HEK293 (cell line): Measurements from ENCODE around the gene LRRC8D.

Experiments used
- CTCF ChIA-PET: fragments of 350-600 bp; formaldehyde crosslinking; extraction: SDS; loops from one replicate; lab custom pipeline; 2021; ENCODE audit warnings: antibody characterized with exemption; lab: Yijun Ruan, JAX
- POLR2A ChIA-PET: fragments of 300-600 bp; formaldehyde crosslinking; extraction: SDS; loops from one replicate; lab custom pipeline; 2020; ENCODE audit warnings: antibody characterized with exemption, inconsistent platforms; lab: Yijun Ruan, JAX
- H3K27ac ChIP-seq: fragments of 200-500 bp; sonication (Bioruptor generic); 2 replicates; pipeline ENCODE4 v1.5.1; 2014; ENCODE audit warnings: low read depth, low read length, control low read depth, inconsistent platforms; ENCODE audit errors: extremely low read depth
- H3K36me3 ChIP-seq, 2 experiments: fragments of 200-500 bp in 1 of 2; sonication (Bioruptor generic) in 1 of 2; 1 replicate in 1 of 2; 2 replicates in 1 of 2; pipeline ENCODE4 v1.5.1; 2014 to 2017; ENCODE audit warnings: inconsistent platforms in 2 of 2, low read length in 2 of 2; ENCODE audit not compliant: control insufficient read depth in 2 of 2, insufficient read depth in 1 of 2
- H3K4me1 ChIP-seq: fragments of 200-500 bp; sonication (Bioruptor generic); 2 replicates; pipeline ENCODE4 v1.5.1; 2014; ENCODE audit warnings: mild to moderate bottlenecking, low read length, inconsistent platforms; ENCODE audit not compliant: control insufficient read depth, insufficient read depth
- H3K4me3 ChIP-seq: 2 replicates; pipeline ENCODE4 v1.5.1; 2011; ENCODE audit warnings: low read depth, mild to moderate bottlenecking, control low read depth, low read length, moderate library complexity
- H3K9me3 ChIP-seq: fragments of 200-500 bp; sonication (Bioruptor generic); 2 replicates; pipeline ENCODE4 v1.5.1; 2014; ENCODE audit warnings: low read depth, low read length, inconsistent platforms; ENCODE audit not compliant: control insufficient read depth, insufficient read depth
- HOXA7 ChIP-seq: sonication (generic); formaldehyde crosslinking; IDR thresholded peaks from 2 replicates; pipeline ENCODE4 v1.8.1; 2022; ENCODE audit warnings: missing genetic modification reagents, borderline replicate concordance
- KLF1 ChIP-seq: fragments of 450-650 bp; formaldehyde crosslinking; IDR thresholded peaks from 2 replicates; pipeline ENCODE4 v1.5.1; 2016; ENCODE audit warnings: missing biosample characterization, missing genetic modification characterization
- MYNN ChIP-seq: fragments of 450-650 bp; formaldehyde crosslinking; IDR thresholded peaks from 2 replicates; pipeline ENCODE4 v1.5.1; 2016; ENCODE audit warnings: missing biosample characterization, missing genetic modification characterization, borderline replicate concordance
- OVOL3 ChIP-seq: fragments of 450-650 bp; formaldehyde crosslinking; IDR thresholded peaks from 2 replicates; pipeline ENCODE4 v1.5.1; 2016; ENCODE audit warnings: missing biosample characterization, missing genetic modification characterization
- RBAK ChIP-seq: fragments of 450-650 bp; formaldehyde crosslinking; IDR thresholded peaks from 2 replicates; pipeline ENCODE4 v1.5.1; 2016; ENCODE audit warnings: missing biosample characterization, missing genetic modification characterization
- SALL2 ChIP-seq: fragments of 450-650 bp; formaldehyde crosslinking; IDR thresholded peaks from 2 replicates; pipeline ENCODE4 v1.5.0; 2017; ENCODE audit warnings: missing biosample characterization, mild to moderate bottlenecking, missing genetic modification characterization, borderline replicate concordance
- TRIM28 ChIP-seq: IDR thresholded peaks from 2 replicates; pipeline ENCODE4 v1.6.1; 2011; ENCODE audit warnings: low read length, control low read depth, borderline replicate concordance
- ZNF114 ChIP-seq: fragments of 450-650 bp; formaldehyde crosslinking; IDR thresholded peaks from 2 replicates; pipeline ENCODE4 v1.5.0; 2017; ENCODE audit warnings: missing biosample characterization, missing genetic modification characterization
- ZNF133 ChIP-seq: fragments of 450-650 bp; formaldehyde crosslinking; IDR thresholded peaks from 2 replicates; pipeline ENCODE4 v1.5.1; 2016; ENCODE audit warnings: missing biosample characterization, missing genetic modification characterization
- ZNF146 ChIP-seq: fragments of 450-650 bp; formaldehyde crosslinking; IDR thresholded peaks from 2 replicates; pipeline ENCODE4 v1.5.1; 2016; ENCODE audit warnings: missing biosample characterization, missing genetic modification characterization
- ZNF157 ChIP-seq: fragments of 450-650 bp; formaldehyde crosslinking; IDR thresholded peaks from 2 replicates; pipeline ENCODE4 v1.5.1; 2016; ENCODE audit warnings: missing biosample characterization, missing genetic modification characterization
- ZNF184 ChIP-seq: fragments of 450-650 bp; IDR thresholded peaks from 2 replicates; pipeline ENCODE4 v1.5.1; 2018; ENCODE audit warnings: missing biosample characterization, mild to moderate bottlenecking, missing genetic modification characterization
- ZNF2 ChIP-seq: fragments of 450-650 bp; formaldehyde crosslinking; IDR thresholded peaks from 2 replicates; pipeline ENCODE4 v1.5.1; 2016; ENCODE audit warnings: missing biosample characterization, missing genetic modification characterization
- ZNF266 ChIP-seq: fragments of 450-650 bp; formaldehyde crosslinking; IDR thresholded peaks from 2 replicates; pipeline ENCODE4 v1.5.1; 2016; ENCODE audit warnings: missing biosample characterization, missing genetic modification characterization, low read depth
- ZNF274 ChIP-seq, 2 experiments: fragments of 200-500 bp in 1 of 2; fragments of 450-650 bp in 1 of 2; sonication (Bioruptor generic) in 1 of 2; formaldehyde crosslinking in 1 of 2; IDR thresholded peaks; 2 replicates each; pipeline versions ENCODE4 v1.5.1 to v1.6.1; 2014 to 2016; ENCODE audit warnings: borderline replicate concordance in 1 of 2, inconsistent platforms in 1 of 2, low read length in 1 of 2, missing biosample characterization in 1 of 2, missing genetic modification characterization in 1 of 2
- ZNF354C ChIP-seq: fragments of 450-650 bp; formaldehyde crosslinking; IDR thresholded peaks from 2 replicates; pipeline ENCODE4 v1.5.1; 2016; ENCODE audit warnings: missing biosample characterization, missing genetic modification characterization, low read depth, borderline replicate concordance
- ZNF404 ChIP-seq: fragments of 450-650 bp; formaldehyde crosslinking; IDR thresholded peaks from 2 replicates; pipeline ENCODE4 v1.5.1; 2017; ENCODE audit warnings: missing biosample characterization, missing genetic modification characterization
- ZNF473 ChIP-seq: fragments of 450-650 bp; formaldehyde crosslinking; IDR thresholded peaks from 2 replicates; pipeline ENCODE4 v1.5.1; 2017; ENCODE audit warnings: missing biosample characterization, missing genetic modification characterization
- ZNF544 ChIP-seq: fragments of 450-650 bp; formaldehyde crosslinking; IDR thresholded peaks from 2 replicates; pipeline ENCODE4 v1.5.0; 2017; ENCODE audit warnings: missing biosample characterization, missing genetic modification characterization
- ZNF600 ChIP-seq: fragments of 450-650 bp; formaldehyde crosslinking; IDR thresholded peaks from 2 replicates; pipeline ENCODE4 v1.5.1; 2016; ENCODE audit warnings: missing biosample characterization, missing genetic modification characterization
- ZNF626 ChIP-seq: fragments of 450-650 bp; sonication (Bioruptor Pico); formaldehyde crosslinking; IDR thresholded peaks from 2 replicates; pipeline ENCODE4 v1.5.1; 2018; ENCODE audit warnings: missing biosample characterization, missing genetic modification characterization, inconsistent platforms
- ZXDB ChIP-seq: fragments of 450-650 bp; formaldehyde crosslinking; IDR thresholded peaks from 2 replicates; pipeline ENCODE4 v1.5.1; 2016; ENCODE audit warnings: missing biosample characterization, missing genetic modification characterization
- TF ChIP-seq, protein P1 (sequence below): fragments of 450-650 bp; formaldehyde crosslinking; IDR thresholded peaks from 2 replicates; pipeline ENCODE4; 2016; ENCODE audit warnings: missing biosample characterization, missing genetic modification characterization
- TF ChIP-seq, protein P2 (sequence below): fragments of 450-650 bp; formaldehyde crosslinking; IDR thresholded peaks from 2 replicates; pipeline ENCODE4 v1.5.1; 2016; ENCODE audit warnings: missing biosample characterization, missing genetic modification characterization
- TF ChIP-seq, protein P3 (sequence below): fragments of 450-650 bp; formaldehyde crosslinking; IDR thresholded peaks from 2 replicates; pipeline ENCODE4 v1.5.1; 2017; ENCODE audit warnings: missing biosample characterization, missing genetic modification characterization
- TF ChIP-seq, protein P4 (sequence below): fragments of 450-650 bp; formaldehyde crosslinking; IDR thresholded peaks from 2 replicates; pipeline ENCODE4 v1.5.1; 2016; ENCODE audit warnings: missing biosample characterization, missing genetic modification characterization

LRRC8D gene

DNA sequence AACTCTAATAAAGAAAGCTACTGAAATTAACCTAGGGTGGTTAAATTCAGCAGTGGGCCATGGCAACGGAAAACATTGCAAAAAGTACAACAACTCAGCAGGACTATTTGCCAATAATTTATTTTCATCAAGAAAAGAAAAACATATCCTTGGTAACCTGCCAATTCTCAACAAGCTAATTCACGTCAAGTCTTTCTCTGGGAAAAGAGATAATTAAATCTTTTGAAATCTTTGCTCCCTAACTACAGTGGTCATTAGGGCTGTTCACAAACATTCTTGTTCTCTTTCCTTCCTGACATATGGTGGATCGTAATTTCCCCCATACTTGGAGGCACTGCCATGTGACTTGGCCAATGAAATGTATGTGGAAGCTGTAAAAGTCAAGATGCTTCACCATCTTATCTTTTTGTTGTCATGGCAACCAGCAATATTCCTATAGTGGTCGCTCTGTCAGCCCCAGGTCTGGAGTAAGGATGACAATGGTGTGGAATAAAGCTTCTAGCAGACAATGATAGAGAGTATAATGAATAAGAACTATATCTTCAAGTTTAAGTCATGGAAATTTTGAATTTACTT is 144.4 kb downstream of the LRRC8D start (continued):
- TF ChIP-seq ZNF473: no peak
- no peak for TF ChIP-seq OVOL3 (tag by site-specific recombination)
- no peak for TF ChIP-seq ZNF354C (tag by site-specific recombination)
- no peak for TF ChIP-seq ZNF626 (tag by site-specific recombination)
- TF ChIP-seq, protein P1, sequence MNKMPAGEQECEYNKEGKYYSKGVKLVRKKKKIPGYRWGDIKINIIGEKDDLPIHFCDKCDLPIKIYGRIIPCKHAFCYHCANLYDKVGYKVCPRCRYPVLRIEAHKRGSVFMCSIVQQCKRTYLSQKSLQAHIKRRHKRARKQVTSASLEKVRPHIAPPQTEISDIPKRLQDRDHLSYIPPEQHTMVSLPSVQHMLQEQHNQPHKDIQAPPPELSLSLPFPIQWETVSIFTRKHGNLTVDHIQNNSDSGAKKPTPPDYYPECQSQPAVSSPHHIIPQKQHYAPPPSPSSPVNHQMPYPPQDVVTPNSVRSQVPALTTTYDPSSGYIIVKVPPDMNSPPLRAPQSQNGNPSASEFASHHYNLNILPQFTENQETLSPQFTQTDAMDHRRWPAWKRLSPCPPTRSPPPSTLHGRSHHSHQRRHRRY (tag by site-specific recombination): no peak
- 0 out of 2 replicates have a peak, but pooled peaks have one; percentile 52 for TF ChIP-seq MYNN (tag by site-specific recombination)
- no peak for TF ChIP-seq ZNF114
- TF ChIP-seq, protein P2, sequence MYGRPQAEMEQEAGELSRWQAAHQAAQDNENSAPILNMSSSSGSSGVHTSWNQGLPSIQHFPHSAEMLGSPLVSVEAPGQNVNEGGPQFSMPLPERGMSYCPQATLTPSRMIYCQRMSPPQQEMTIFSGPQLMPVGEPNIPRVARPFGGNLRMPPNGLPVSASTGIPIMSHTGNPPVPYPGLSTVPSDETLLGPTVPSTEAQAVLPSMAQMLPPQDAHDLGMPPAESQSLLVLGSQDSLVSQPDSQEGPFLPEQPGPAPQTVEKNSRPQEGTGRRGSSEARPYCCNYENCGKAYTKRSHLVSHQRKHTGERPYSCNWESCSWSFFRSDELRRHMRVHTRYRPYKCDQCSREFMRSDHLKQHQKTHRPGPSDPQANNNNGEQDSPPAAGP: no peak
- TF ChIP-seq, protein P3, sequence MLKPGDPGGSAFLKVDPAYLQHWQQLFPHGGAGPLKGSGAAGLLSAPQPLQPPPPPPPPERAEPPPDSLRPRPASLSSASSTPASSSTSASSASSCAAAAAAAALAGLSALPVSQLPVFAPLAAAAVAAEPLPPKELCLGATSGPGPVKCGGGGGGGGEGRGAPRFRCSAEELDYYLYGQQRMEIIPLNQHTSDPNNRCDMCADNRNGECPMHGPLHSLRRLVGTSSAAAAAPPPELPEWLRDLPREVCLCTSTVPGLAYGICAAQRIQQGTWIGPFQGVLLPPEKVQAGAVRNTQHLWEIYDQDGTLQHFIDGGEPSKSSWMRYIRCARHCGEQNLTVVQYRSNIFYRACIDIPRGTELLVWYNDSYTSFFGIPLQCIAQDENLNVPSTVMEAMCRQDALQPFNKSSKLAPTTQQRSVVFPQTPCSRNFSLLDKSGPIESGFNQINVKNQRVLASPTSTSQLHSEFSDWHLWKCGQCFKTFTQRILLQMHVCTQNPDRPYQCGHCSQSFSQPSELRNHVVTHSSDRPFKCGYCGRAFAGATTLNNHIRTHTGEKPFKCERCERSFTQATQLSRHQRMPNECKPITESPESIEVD: peak; percentile 53
- TF ChIP-seq KLF1 (tag by site-specific recombination): no peak

DNA sequence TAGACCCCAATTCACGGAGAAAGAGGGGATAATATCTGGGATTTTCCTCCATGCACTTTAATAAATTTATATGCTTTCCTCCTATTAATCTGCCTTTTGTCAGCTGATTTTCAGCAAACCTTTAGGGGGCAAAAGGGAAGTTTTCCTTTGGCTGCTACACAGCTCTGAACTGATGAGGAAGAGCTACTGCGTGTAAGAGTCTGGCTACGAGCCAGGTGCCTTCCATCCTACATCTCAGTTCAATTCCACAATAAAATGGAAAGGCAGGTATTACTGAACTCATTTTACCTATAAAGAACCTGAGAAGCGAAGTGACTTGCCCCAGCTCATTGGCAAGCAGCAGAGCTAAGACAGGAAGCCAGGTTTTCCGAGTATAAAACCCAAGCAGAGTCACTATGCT is 145.8 kb downstream of the LRRC8D start:
- CTCF ChIA-PET: no interaction called here
- POLR2A ChIA-PET: interaction anchor here (0.6 kb wide), 1 partner anchor 16 kb away, joined by 3 read pairs; no protein-coding TSS in a partner anchor

DNA sequence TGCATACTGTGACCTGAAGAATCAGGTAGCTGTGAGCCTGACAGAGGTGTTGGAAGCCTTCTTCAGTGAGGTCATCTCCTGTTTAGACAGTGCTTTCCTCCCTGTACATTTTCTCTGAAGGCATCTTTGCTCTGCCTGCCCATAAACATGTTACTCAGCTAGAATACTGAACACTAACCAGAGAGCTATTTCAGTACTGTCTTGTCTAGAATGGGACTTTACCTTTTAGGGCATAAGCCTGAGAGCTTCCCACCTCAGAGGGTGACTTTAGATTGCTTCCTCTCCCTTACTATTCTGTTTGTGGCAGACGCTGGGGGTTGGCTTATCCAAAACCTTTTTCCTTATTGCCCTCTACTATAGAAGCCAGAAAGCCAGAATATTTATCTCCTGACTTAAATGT is 150.8 kb downstream of the LRRC8D start:
- H3K9me3 ChIP-seq: no peaks in the 10 kb centered on the region
- H3K4me1 ChIP-seq: no peaks in the 10 kb centered on the region
- H3K4me3 ChIP-seq: no peak overlapping the region
- POLR2A ChIA-PET: no interaction called here
- CTCF ChIA-PET: interaction anchor here (0.6 kb wide), 1 partner anchor 14 kb away, joined by 3 read pairs; no protein-coding TSS in a partner anchor
- no peak overlapping the region for H3K27ac ChIP-seq
- H3K36me3 ChIP-seq: no peaks in the 10 kb centered on the region
- TF ChIP-seq ZNF404 (no peak), ZNF274 (IDR thresholded peaks at IDR 0.05; ENCODE audit: low read length) (no peak), ZNF274 (tag by site-specific recombination; IDR thresholded peaks at IDR 0.05; ENCODE audit: borderline replicate concordance) (no peak), KLF1 (tag by site-specific recombination) (no peak)

More for the DNA sequence above, 145.8 kb downstream of the LRRC8D start:
- no peaks in the 10 kb centered on the region for H3K36me3 ChIP-seq
- no peak overlapping the region for H3K27ac ChIP-seq
- no peak overlapping the region for H3K4me3 ChIP-seq
- TF ChIP-seq ZNF146 (tag by site-specific recombination) (no peak), TRIM28 (no peak), ZNF157 (tag by site-specific recombination) (no peak), HOXA7 (no peak), ZNF184 (tag by site-specific recombination) (no peak), SALL2 (tag by site-specific recombination) (no peak), ZNF133 (tag by site-specific recombination) (no peak), ZNF2 (tag by site-specific recombination) (no peak), ZXDB (tag by site-specific recombination) (no peak), ZNF266 (tag by site-specific recombination) (no peak), RBAK (no peak), ZNF600 (tag by site-specific recombination) (no peak), ZNF544 (no peak)
- TF ChIP-seq, protein P1 (tag by site-specific recombination): no peak
- TF ChIP-seq, protein P4, sequence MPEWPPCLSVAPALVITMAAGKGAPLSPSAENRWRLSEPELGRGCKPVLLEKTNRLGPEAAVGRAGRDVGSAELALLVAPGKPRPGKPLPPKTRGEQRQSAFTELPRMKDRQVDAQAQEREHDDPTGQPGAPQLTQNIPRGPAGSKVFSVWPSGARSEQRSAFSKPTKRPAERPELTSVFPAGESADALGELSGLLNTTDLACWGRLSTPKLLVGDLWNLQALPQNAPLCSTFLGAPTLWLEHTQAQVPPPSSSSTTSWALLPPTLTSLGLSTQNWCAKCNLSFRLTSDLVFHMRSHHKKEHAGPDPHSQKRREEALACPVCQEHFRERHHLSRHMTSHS (tag by site-specific recombination): no peak
- H3K9me3 ChIP-seq: no peaks in the 10 kb centered on the region
- no peaks in the 10 kb centered on the region for H3K4me1 ChIP-seq
